Measurements from ENCODE around the gene SEMA3E. TPM values are rescaled to one million over a fixed set of nuclear protein-coding genes. Genes with fewer than 3 reads are reported as not detected.

The SEMA3E gene
- polyA plus RNA-seq, 1 of the 3 experiments (the other 2 are of a cell fraction): under 0.01 TPM

DNA sequence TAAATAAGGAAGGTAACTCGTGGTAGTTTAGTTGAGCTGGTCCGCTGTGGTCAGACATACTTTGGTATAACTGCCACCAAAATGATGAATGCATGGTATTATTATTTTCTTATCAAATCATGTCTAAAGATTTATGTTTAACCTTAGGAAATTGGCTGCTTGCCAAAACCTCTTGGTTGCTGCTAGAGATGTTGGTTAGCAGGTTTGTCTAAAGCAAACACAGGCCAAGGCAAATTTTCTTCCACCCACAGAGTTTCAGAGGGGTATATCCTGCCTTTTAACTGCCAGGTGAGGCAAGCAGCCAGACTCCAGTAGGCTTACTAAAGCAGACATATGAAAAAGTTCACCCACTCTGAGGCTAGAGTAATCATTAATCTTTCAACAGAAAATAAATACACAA is 101.4 kb downstream of the SEMA3E start:
- Histone ChIP-seq H3K79me2 (ENCODE audit: insufficient read depth) (no peaks in the 10 kb centered on the region), H3K27ac (ENCODE audit: low read depth in 2 of 2, low read length in 1 of 2) (peak overlapping the region; percentile 6 to 60; a peak in 3 of 4 replicates), H3K36me3 (replicated peaks in 1 of 2; ENCODE audit: control insufficient read depth in 1 of 2, insufficient read depth in 2 of 2, low read length in 1 of 2) (peaks cover 0 to 3% of the 10 kb centered on the region in 2 experiments), H3K4me1 (ENCODE audit: control insufficient read depth in 1 of 2, insufficient read depth in 2 of 2, low read depth in 1 of 2, low read length in 1 of 2) (peaks cover 8 to 12% of the 10 kb centered on the region in 2 experiments; a peak in 3 of 4 replicates), H3K27me3 (ENCODE audit: insufficient read depth) (no peaks in the 10 kb centered on the region), H4K20me1 (ENCODE audit: insufficient read depth) (no peaks in the 10 kb centered on the region), H3K4me3 (ENCODE audit: low read depth in 2 of 2, low read length in 1 of 2) (no peak overlapping the region), H3K9ac (no peak overlapping the region), H3F3A (replicated peaks; ENCODE audit: insufficient read depth) (peaks cover 24% of the 10 kb centered on the region), H3K4me2 (no peak overlapping the region), H3K9me2 (no peaks in the 10 kb centered on the region), H2AFZ (ENCODE audit: low read depth) (no peak overlapping the region), H3K9me3 (no peaks in the 10 kb centered on the region)
- WGBS (ENCODE audit: low lambda C conversion rate): 45% methylated on average over 2 of the region's 2 CpGs
- ChIA-PET CTCF (no interaction called here), POLR2A (no interaction called here)
- DNase-seq: peak; percentile 10
- peak; percentile 85 for TF ChIP-seq TCF12 (IDR thresholded peaks at IDR 0.05)
- no peak for TF ChIP-seq YY1 (IDR thresholded peaks at IDR 0.05; ENCODE audit: low read depth)
- no peak for TF ChIP-seq MXI1 (IDR thresholded peaks at IDR 0.05; ENCODE audit: low read depth, low read length)
- peak; percentile 51; the same call in 1 of the 2 replicates for TF ChIP-seq POLR2AphosphoS5 (IDR thresholded peaks at IDR 0.05; ENCODE audit: low read depth, low read length)
- 0 out of 2 replicates have a peak, but pooled peaks have one; percentile 19 for TF ChIP-seq ELF1 (IDR thresholded peaks at IDR 0.05)
- no peak for TF ChIP-seq FOXJ3 (CRISPR knock-in tag; IDR thresholded peaks at IDR 0.05)
- TF ChIP-seq RCOR1 (IDR thresholded peaks at IDR 0.05; ENCODE audit: low read length): no peak
- peak; percentile 78 for TF ChIP-seq JUND (IDR thresholded peaks at IDR 0.05)
- TF ChIP-seq SMC3 (IDR thresholded peaks at IDR 0.05; ENCODE audit: low read depth, low read length): no peak
- TF ChIP-seq EZH2phosphoT487 (IDR thresholded peaks at IDR 0.05; ENCODE audit: borderline replicate concordance, low read depth): no peak
- peak; percentile 45; the same call in 1 of the 2 replicates for TF ChIP-seq TEAD4 (IDR thresholded peaks at IDR 0.05; ENCODE audit: borderline replicate concordance, insufficient read depth)
- TF ChIP-seq, protein P1, sequence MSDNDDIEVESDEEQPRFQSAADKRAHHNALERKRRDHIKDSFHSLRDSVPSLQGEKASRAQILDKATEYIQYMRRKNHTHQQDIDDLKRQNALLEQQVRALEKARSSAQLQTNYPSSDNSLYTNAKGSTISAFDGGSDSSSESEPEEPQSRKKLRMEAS (IDR thresholded peaks at IDR 0.05; ENCODE audit: low read depth): no peak
- TF ChIP-seq CTCF (IDR thresholded peaks at IDR 0.05): no peak
- peak; percentile 61 for TF ChIP-seq MEF2A (IDR thresholded peaks at IDR 0.05; ENCODE audit: borderline replicate concordance, low read depth)
- TF ChIP-seq, protein P2, sequence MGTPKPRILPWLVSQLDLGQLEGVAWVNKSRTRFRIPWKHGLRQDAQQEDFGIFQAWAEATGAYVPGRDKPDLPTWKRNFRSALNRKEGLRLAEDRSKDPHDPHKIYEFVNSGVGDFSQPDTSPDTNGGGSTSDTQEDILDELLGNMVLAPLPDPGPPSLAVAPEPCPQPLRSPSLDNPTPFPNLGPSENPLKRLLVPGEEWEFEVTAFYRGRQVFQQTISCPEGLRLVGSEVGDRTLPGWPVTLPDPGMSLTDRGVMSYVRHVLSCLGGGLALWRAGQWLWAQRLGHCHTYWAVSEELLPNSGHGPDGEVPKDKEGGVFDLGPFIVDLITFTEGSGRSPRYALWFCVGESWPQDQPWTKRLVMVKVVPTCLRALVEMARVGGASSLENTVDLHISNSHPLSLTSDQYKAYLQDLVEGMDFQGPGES (IDR thresholded peaks at IDR 0.05; ENCODE audit: low read depth, low read length): no peak
- no peak for TF ChIP-seq CHD2 (IDR thresholded peaks at IDR 0.05; ENCODE audit: low read length, partially characterized antibody)
- TF ChIP-seq, protein P3, sequence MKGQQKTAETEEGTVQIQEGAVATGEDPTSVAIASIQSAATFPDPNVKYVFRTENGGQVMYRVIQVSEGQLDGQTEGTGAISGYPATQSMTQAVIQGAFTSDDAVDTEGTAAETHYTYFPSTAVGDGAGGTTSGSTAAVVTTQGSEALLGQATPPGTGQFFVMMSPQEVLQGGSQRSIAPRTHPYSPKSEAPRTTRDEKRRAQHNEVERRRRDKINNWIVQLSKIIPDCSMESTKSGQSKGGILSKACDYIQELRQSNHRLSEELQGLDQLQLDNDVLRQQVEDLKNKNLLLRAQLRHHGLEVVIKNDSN (IDR thresholded peaks at IDR 0.05; ENCODE audit: borderline replicate concordance, low read depth): no peak
- 0 out of 2 replicates have a peak, but pooled peaks have one; percentile 56 for TF ChIP-seq FOXM1 (IDR thresholded peaks at IDR 0.05; ENCODE audit: low read depth)
- TF ChIP-seq, protein P4, sequence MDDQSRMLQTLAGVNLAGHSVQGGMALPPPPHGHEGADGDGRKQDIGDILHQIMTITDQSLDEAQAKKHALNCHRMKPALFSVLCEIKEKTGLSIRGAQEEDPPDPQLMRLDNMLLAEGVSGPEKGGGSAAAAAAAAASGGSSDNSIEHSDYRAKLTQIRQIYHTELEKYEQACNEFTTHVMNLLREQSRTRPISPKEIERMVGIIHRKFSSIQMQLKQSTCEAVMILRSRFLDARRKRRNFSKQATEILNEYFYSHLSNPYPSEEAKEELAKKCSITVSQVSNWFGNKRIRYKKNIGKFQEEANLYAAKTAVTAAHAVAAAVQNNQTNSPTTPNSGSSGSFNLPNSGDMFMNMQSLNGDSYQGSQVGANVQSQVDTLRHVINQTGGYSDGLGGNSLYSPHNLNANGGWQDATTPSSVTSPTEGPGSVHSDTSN (IDR thresholded peaks at IDR 0.05): peak; percentile 95
- TF ChIP-seq GATA2 (CRISPR knock-in tag; IDR thresholded peaks at IDR 0.05): no peak
- TF ChIP-seq USF2 (IDR thresholded peaks at IDR 0.05; ENCODE audit: borderline replicate concordance, low read depth, low read length): no peak
- no peak for TF ChIP-seq REST (IDR thresholded peaks at IDR 0.05; ENCODE audit: low read depth, low read length)
- peak; percentile 98 for TF ChIP-seq NFIC (IDR thresholded peaks at IDR 0.05; ENCODE audit: borderline replicate concordance)
- no peak for TF ChIP-seq RAD21 (IDR thresholded peaks at IDR 0.05; ENCODE audit: low read length)
- TF ChIP-seq FOSL2 (IDR thresholded peaks at IDR 0.05; ENCODE audit: borderline replicate concordance, low read depth): peak; percentile 29; the same call in 1 of the 2 replicates
- no peak for TF ChIP-seq TAF1 (IDR thresholded peaks at IDR 0.05; ENCODE audit: borderline replicate concordance, low read depth, low read length)

Data from SK-N-SH (cell line).